Progenitor cell of endocrine pancreas (in vitro differentiated cells): Measurements from ENCODE around the gene MRPL32. TPM values are rescaled to one million over a fixed set of nuclear protein-coding genes. Genes with fewer than 3 reads are reported as not detected.

Experiments
- DNase-seq: peaks from one replicate; pipeline ENCODE4 v3.0.0; 2021; ENCODE audit warnings: low spot score; ENCODE audit not compliant: unreplicated experiment
- H3K27ac Mint-ChIP-seq: 2 replicates; pipeline ENCODE4 v1.8.0; 2021; ENCODE audit warnings: mild to moderate bottlenecking, moderate library complexity, mixed read lengths
- H3K27me3 Mint-ChIP-seq: 2 replicates; pipeline ENCODE4 v1.8.0; 2021; ENCODE audit warnings: mixed read lengths
- H3K36me3 Mint-ChIP-seq: 2 replicates; pipeline ENCODE4 v1.8.0; 2022; ENCODE audit warnings: mixed read lengths; ENCODE audit not compliant: insufficient read depth
- H3K4me1 Mint-ChIP-seq: 2 replicates; pipeline ENCODE4 v1.8.0; 2021; ENCODE audit warnings: low read depth, mixed read lengths
- H3K4me3 Mint-ChIP-seq: 2 replicates; pipeline ENCODE4 v1.8.0; 2021; ENCODE audit warnings: low read depth, mild to moderate bottlenecking, moderate library complexity, mixed read lengths
- H3K9me3 Mint-ChIP-seq: 2 replicates; pipeline ENCODE4 v1.8.0; 2021; ENCODE audit warnings: low read depth, mixed read lengths
- total RNA-seq: library from RNA; stranded (reverse); gene quantifications from 2 replicates; pipeline ENCODE4 v1.2.1, GENCODE V29; 2021
- TF ChIP-seq, protein P1 (sequence below): fragments of 200-600 bp; sonication (generic); IDR thresholded peaks from one replicate; pipeline ENCODE4 v1.5.0; 2021; ENCODE audit warnings: antibody characterized with exemption, mild to moderate bottlenecking; ENCODE audit not compliant: unreplicated experiment

Gene MRPL32
- total RNA-seq, 1 donor from 2014 or later = 49.9 TPM

DNA sequence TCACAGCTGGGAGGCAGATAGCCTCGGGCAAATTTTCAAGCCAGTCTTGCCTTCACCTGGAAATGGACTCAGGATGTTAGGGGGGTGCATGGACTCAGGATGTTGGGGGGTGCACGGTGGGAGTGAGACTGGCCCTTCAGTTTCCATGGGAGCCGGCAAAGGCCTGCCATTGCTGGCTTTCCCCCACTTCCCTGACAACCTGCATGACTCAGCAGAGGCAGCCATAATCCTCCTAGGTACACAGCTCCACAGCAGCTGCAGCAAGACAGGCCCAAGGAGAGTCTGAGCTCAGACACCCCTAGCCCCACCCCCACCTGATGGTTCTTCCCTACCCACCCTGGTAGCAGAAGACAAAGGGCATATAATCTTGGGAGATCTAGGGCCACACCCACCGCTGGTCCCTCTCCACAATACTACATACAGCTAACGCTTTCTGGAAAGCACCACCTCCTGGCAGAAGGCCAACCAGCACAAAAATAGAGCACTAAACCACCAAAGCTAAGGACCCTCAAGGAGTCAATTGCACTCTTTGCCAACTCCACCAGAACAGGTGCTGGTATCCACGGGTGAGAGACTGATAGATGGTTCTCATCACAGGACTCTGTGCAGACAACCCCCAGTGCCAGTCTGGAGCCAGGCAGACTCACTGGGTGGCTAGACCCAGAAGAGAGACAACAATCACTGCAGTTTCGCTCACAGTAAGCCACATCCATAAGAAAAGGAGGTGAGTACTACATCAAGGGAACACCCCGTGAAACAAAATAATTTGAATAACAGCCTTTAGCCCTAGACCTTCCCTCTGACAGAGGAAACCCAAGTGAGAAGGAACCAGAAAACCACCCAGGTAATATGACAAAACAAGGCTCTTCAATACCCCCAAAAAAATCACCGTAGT is 38.6 kb upstream of the MRPL32 start:
- no peak for DNase-seq
- Mint-ChIP-seq H3K4me1 (peaks cover 9% of the 10 kb centered on the region), H3K9me3 (peaks cover 37% of the 10 kb centered on the region), H3K4me3 (no peak overlapping the region), H3K27ac (no peak overlapping the region), H3K36me3 (peaks cover 5% of the 10 kb centered on the region), H3K27me3 (no peaks in the 10 kb centered on the region)
- TF ChIP-seq, protein P1, sequence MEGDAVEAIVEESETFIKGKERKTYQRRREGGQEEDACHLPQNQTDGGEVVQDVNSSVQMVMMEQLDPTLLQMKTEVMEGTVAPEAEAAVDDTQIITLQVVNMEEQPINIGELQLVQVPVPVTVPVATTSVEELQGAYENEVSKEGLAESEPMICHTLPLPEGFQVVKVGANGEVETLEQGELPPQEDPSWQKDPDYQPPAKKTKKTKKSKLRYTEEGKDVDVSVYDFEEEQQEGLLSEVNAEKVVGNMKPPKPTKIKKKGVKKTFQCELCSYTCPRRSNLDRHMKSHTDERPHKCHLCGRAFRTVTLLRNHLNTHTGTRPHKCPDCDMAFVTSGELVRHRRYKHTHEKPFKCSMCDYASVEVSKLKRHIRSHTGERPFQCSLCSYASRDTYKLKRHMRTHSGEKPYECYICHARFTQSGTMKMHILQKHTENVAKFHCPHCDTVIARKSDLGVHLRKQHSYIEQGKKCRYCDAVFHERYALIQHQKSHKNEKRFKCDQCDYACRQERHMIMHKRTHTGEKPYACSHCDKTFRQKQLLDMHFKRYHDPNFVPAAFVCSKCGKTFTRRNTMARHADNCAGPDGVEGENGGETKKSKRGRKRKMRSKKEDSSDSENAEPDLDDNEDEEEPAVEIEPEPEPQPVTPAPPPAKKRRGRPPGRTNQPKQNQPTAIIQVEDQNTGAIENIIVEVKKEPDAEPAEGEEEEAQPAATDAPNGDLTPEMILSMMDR = no peak

DNA sequence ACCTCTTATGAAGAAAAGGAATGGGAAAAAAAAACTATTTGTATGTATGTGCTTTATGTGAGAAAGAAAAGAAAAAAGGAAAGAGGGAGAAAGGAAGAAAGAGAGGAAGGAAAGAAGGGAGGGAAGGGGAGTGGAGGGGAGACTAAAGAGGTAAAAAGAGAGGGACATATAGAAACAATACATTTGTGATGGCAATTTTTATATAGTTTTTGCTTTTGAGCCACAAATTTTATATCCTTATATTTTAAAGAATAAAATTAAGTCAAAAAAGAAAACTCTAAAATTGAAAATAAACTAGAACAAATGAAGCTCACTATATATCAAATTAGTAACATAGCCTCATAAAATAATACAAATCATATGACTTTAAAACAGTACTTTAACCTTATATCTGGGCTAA is 31.3 kb upstream of the MRPL32 start:
- TF ChIP-seq, protein P1 = no peak
- H3K4me3 Mint-ChIP-seq = no peak overlapping the region
- DNase-seq = no peak
- peaks cover 22% of the 10 kb centered on the region for H3K9me3 Mint-ChIP-seq
- H3K36me3 Mint-ChIP-seq = peaks cover 5% of the 10 kb centered on the region
- no peaks in the 10 kb centered on the region for H3K27me3 Mint-ChIP-seq
- H3K27ac Mint-ChIP-seq = no peak overlapping the region
- H3K4me1 Mint-ChIP-seq = no peaks in the 10 kb centered on the region

DNA sequence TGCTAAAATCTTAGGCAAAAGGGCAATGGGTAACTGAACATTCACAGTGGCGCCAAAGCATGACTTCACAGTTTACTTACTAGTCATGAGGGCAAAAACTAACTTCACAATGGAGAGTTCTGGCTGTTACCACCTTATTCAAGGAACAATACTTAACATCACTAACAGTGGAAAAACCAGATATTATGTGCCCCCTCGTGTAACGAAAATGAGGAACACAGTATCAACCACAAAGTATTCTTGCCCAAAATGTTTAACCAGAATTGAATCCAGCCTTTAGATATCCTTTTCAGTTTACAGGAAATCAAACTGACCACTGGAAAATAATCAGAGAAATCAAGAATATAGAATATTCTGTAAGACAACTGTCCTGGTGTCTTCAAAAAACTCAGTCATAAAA is 29.8 kb upstream of the MRPL32 start:
- Mint-ChIP-seq H3K27ac (no peak overlapping the region), H3K9me3 (peaks cover 10% of the 10 kb centered on the region), H3K36me3 (peaks cover 2% of the 10 kb centered on the region), H3K4me1 (no peaks in the 10 kb centered on the region), H3K4me3 (no peak overlapping the region), H3K27me3 (no peaks in the 10 kb centered on the region)
- TF ChIP-seq, protein P1 = no peak
- no peak for DNase-seq

DNA sequence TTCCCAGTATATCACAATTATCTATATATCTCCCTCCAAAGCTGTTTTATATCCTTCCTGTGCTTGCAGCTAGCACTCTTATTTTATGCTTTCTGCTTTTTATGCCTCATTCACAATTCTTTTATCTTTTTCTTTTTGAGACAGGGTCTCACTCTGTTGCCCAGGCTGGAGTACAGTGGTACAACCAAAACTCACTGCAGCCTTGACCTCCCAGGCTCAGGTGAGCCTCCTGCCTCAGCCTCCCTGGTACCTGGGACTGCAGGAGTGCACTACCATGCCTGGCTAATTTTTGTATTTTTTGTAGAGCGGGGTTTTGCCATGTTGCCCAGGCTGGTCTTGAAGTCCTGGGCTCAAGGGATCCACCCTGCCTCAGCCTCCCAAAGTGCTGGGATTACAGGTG is 26.0 kb upstream of the MRPL32 start:
- Mint-ChIP-seq H3K4me1 (peaks cover 31% of the 10 kb centered on the region), H3K27ac (no peak overlapping the region), H3K9me3 (no peaks in the 10 kb centered on the region), H3K27me3 (no peaks in the 10 kb centered on the region), H3K36me3 (peaks cover 3% of the 10 kb centered on the region), H3K4me3 (no peak overlapping the region)
- DNase-seq = no peak
- TF ChIP-seq, protein P1 = no peak

DNA sequence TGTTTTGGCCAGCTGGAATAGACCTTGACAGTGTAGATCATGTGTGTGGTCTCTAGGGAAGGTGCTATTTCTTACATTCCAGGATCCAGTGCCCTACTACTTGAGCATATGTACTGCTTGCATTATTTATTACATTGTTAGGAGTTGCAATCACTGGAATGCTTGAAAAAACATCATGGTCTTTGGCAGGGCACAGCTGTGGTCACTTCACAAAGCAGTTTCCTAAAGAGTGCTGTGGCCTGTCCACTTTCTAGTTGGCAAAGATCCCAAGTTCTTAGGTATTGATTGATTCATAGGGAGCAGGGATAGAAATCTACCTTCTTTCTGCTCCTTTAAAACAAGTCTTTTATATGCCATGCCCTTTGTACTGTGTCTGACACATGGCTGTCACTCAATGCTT is 24.9 kb upstream of the MRPL32 start:
- Mint-ChIP-seq H3K9me3 (no peaks in the 10 kb centered on the region), H3K27me3 (no peaks in the 10 kb centered on the region), H3K36me3 (peaks cover 3% of the 10 kb centered on the region), H3K4me3 (no peak overlapping the region), H3K27ac (no peak overlapping the region), H3K4me1 (peaks cover 36% of the 10 kb centered on the region)
- no peak for DNase-seq
- TF ChIP-seq, protein P1 = no peak
